ENCODE data around the gene LYST. TPM values are rescaled to one million over a fixed set of nuclear protein-coding genes. Genes with fewer than 3 reads are reported as not detected.
A peak's percentile ranks its signal among the peaks of the same experiment; 100 is the strongest.

The LYST gene
- total RNA-seq, 1 donor = 88.9 TPM

GRCh38 chr1:235822685-235823084 is 44.0 kb downstream of the LYST start:
- peak; percentile 21 for DNase-seq (ENCODE audit: low read depth)
- H3K4me3 ChIP-seq (ENCODE audit: low read depth, low read length) = no peak overlapping the region
- no peak for TF ChIP-seq CTCF (IDR thresholded peaks at IDR 0.05; ENCODE audit: insufficient read depth, low read depth, low read length)

- TF ChIP-seq CTCF (IDR thresholded peaks at IDR 0.05; ENCODE audit: insufficient read depth, low read depth, low read length) = no peak
- peak; percentile 84 for DNase-seq (ENCODE audit: low read depth)
- H3K4me3 ChIP-seq (ENCODE audit: low read depth, low read length) = no peak overlapping the region
Measured at GRCh38 chr1:235821361-235821981, 45.2 kb downstream of the LYST start.

GRCh38 chr1:235820061-235820460 is 46.6 kb downstream of the LYST start:
- DNase-seq (ENCODE audit: low read depth) = no peak
- no peak for TF ChIP-seq CTCF (IDR thresholded peaks at IDR 0.05; ENCODE audit: insufficient read depth, low read depth, low read length)
- no peak overlapping the region for H3K4me3 ChIP-seq (ENCODE audit: low read depth, low read length)

GRCh38 chr1:235818632-235819136 is 48.0 kb downstream of the LYST start:
- TF ChIP-seq CTCF (IDR thresholded peaks at IDR 0.05; ENCODE audit: insufficient read depth, low read depth, low read length) = no peak
- H3K4me3 ChIP-seq (ENCODE audit: low read depth, low read length) = no peak overlapping the region
- DNase-seq (ENCODE audit: low read depth) = no peak

- DNase-seq (ENCODE audit: low read depth) = no peak
- no peak overlapping the region for H3K4me3 ChIP-seq (ENCODE audit: low read depth, low read length)
- TF ChIP-seq CTCF (IDR thresholded peaks at IDR 0.05; ENCODE audit: insufficient read depth, low read depth, low read length) = no peak
Measured at GRCh38 chr1:235817101-235817728, 49.5 kb downstream of the LYST start.

- peak; percentile 94 for DNase-seq (ENCODE audit: low read depth)
- H3K4me3 ChIP-seq (ENCODE audit: low read depth, low read length) = no peak overlapping the region
- TF ChIP-seq CTCF (IDR thresholded peaks at IDR 0.05; ENCODE audit: insufficient read depth, low read depth, low read length) = no peak
Measured at GRCh38 chr1:235809688-235810397, 56.9 kb downstream of the LYST start.

Measured in fibroblast of villous mesenchyme (primary cell).